Measurements from ENCODE around the gene NKAIN4.

NKAIN4 gene

DNA sequence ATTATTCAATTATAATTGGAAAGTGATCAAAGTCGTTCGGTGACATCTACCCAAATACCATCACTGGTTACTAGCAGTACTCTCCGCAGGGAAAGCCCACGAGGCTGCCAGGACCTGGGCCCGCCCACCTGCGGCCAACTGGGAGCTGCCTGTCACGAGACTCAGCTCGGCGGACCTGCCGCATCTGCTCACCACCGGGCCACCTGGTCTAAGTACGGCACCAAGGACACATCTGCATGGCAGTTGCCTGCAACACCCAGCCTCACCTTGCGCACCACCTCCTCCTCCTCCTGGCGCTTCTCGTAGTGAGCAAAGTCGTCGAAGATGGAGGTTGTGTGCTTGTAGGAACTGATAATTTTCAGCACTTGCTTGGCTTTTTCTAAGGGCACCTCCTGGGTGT lies 52.2 kb downstream of the NKAIN4 start:
- Histone ChIP-seq H3K4me3 (ENCODE audit: low read length) (no peak overlapping the region), H3K27me3 (ENCODE audit: control insufficient read depth, insufficient read depth, low read length) (no peaks in the 10 kb centered on the region), H3K36me3 (ENCODE audit: control insufficient read depth, insufficient read depth, low read length) (peaks cover 13% of the 10 kb centered on the region), H3K9me3 (ENCODE audit: control insufficient read depth, low read length) (no peaks in the 10 kb centered on the region), H3K9ac (ENCODE audit: low read length) (no peak overlapping the region), H3K4me1 (ENCODE audit: control insufficient read depth, insufficient read depth, low read length) (no peaks in the 10 kb centered on the region)

DNA sequence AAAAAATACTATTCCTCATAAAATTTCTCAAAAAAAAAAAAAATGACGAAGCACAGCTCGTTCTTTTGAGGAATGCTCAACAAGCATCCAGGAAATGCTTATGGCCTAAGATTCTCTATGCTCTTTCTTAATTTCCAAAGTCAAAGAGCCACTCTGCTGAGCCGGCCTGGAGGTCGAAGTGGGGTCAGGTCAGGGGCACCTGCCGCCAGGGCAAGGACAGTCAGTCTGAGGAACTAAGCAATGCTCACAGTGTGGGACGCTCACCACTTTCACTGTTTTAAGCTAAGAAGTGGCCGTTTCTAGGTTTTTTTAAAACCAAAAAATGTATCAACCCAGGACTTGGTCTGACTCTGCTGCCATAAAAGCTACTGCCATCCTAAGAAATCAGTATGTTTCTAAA lies 55.7 kb downstream of the NKAIN4 start:
- Histone ChIP-seq H3K4me1 (ENCODE audit: control insufficient read depth, insufficient read depth, low read length) (no peaks in the 10 kb centered on the region), H3K27me3 (ENCODE audit: control insufficient read depth, insufficient read depth, low read length) (no peaks in the 10 kb centered on the region), H3K9me3 (ENCODE audit: control insufficient read depth, low read length) (no peaks in the 10 kb centered on the region), H3K36me3 (ENCODE audit: control insufficient read depth, insufficient read depth, low read length) (peaks cover 3% of the 10 kb centered on the region), H3K9ac (ENCODE audit: low read length) (no peak overlapping the region), H3K4me3 (ENCODE audit: low read length) (no peak overlapping the region)

DNA sequence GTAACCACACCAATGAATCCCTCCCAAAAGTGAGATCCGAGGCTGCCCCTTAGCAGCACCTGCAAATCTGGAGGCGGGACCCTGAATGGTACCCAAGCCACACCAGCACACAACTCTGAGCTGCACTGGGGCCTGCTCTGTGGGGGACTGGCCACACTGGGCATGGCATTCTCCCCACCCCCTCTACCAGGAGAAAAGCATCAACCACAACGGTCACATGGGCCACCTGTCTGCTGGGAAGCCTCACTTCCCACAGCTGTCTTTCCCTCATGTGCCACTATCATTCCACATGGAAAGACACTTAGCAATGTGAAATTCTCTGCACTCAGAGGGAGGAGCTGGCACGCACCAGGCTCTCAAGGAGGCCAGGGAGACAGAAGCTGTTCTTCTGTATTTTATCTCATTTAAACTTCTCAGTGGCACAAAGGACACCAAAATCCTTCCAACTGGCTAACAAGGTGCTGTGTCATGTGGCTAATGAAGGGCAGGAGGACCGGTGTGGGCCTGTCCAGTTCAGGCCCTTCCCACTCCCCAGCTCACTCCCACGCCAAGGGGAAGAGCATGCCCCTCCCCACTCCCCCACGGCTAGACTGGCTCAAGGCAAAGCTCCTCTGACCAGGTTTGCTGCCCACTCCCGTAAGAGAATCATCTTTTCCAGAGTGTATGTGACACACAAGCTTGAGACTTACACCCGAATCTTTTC lies 57.3 kb downstream of the NKAIN4 start:
- no peak overlapping the region for H3K9ac ChIP-seq (ENCODE audit: low read length)
- H3K27me3 ChIP-seq (ENCODE audit: control insufficient read depth, insufficient read depth, low read length), result no peaks in the 10 kb centered on the region
- no peaks in the 10 kb centered on the region for H3K36me3 ChIP-seq (ENCODE audit: control insufficient read depth, insufficient read depth, low read length)

DNA sequence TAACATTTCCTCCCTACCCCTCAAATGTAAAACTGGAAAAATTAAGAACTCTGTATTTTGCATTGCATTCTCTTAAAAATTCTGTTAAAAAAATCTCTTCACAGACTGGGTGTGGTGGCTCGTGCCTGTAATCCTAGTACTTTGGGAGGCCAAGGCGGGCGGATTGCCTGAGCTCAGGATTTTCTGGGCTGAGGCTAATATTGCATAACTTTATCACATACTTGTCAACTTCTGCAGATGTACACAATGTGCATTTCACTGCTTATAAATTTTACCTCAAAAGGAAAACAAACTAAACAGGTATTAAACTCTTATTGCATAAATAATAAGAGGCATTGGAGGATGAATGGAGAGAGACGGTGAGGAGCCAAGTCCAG lies 59.5 kb downstream of the NKAIN4 start:
- Histone ChIP-seq H3K4me3 (ENCODE audit: low read length) (no peak overlapping the region), H3K4me1 (ENCODE audit: control insufficient read depth, insufficient read depth, low read length) (peaks cover 4% of the 10 kb centered on the region), H3K9me3 (ENCODE audit: control insufficient read depth, low read length) (no peaks in the 10 kb centered on the region), H3K9ac (ENCODE audit: low read length) (no peak overlapping the region), H3K36me3 (ENCODE audit: control insufficient read depth, insufficient read depth, low read length) (no peaks in the 10 kb centered on the region), H3K27me3 (ENCODE audit: control insufficient read depth, insufficient read depth, low read length) (no peaks in the 10 kb centered on the region)

More for the DNA sequence above, 57.3 kb downstream of the NKAIN4 start:
- Histone ChIP-seq H3K4me3 (ENCODE audit: low read length) (no peak overlapping the region), H3K4me1 (ENCODE audit: control insufficient read depth, insufficient read depth, low read length) (no peaks in the 10 kb centered on the region), H3K9me3 (ENCODE audit: control insufficient read depth, low read length) (no peaks in the 10 kb centered on the region)

DNA sequence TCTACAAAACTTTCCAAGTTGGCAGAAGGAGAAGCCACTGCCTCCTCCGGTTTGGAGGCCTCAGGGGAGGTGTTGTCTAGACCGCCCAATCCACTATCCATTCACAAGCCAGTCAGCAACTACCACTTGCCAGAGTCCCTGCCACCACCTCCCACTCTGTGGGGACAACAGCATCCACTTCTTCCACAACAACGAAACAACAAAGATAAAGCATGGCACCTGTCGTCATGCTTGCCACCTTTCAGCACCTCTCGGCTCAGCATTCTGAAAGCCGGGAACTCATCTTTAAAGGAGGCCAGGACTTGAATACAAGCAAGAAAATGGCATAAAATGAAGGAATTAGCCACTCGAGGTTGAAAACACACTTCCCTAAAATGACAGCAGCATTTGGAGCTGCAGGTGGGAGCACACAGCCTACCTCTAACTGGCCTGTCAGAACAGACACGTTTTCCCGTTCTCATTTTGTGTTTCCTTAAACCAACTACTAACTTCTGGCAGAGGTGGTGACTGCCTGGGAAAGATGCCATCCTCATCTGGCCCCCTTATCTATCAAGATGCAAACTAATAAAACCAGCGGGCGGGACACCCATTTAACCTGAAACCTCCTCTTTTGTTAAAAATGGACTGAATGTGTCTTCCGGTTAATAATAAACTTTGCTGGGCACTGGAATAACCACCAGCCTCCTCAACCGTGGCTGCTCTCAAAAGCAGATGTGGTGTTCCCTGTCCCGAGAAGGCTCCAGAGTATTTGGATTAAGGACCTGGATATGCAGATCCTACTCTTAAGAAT lies 60.1 kb downstream of the NKAIN4 start:
- H3K4me1 ChIP-seq (ENCODE audit: control insufficient read depth, insufficient read depth, low read length), result peaks cover 4% of the 10 kb centered on the region
- H3K36me3 ChIP-seq (ENCODE audit: control insufficient read depth, insufficient read depth, low read length), result no peaks in the 10 kb centered on the region
- no peak overlapping the region for H3K4me3 ChIP-seq (ENCODE audit: low read length)
- no peaks in the 10 kb centered on the region for H3K9me3 ChIP-seq (ENCODE audit: control insufficient read depth, low read length)
- H3K9ac ChIP-seq (ENCODE audit: low read length), result no peak overlapping the region
- H3K27me3 ChIP-seq (ENCODE audit: control insufficient read depth, insufficient read depth, low read length), result no peaks in the 10 kb centered on the region

DNA sequence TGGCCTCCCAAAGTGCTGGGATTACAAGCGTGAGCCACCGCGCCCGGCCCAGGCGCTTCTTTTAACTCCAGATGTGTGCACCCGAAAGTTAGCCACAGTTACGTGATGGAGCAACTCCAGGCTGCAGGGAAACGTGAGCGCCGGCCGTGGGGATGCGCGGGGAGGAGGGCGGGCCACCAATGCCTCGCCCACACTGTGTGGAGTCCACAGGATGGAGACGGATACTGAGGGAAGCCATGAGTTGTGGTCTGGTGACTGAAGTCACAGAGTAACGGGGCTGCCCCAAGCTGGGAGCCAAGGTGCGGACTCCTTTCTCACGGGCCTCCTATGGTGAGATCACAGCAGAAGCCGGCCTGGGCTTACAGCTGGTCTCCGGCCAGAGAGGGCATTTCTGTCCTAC lies 61.5 kb downstream of the NKAIN4 start:
- Histone ChIP-seq H3K9ac (ENCODE audit: low read length) (no peak overlapping the region), H3K27me3 (ENCODE audit: control insufficient read depth, insufficient read depth, low read length) (no peaks in the 10 kb centered on the region), H3K9me3 (ENCODE audit: control insufficient read depth, low read length) (no peaks in the 10 kb centered on the region), H3K36me3 (ENCODE audit: control insufficient read depth, insufficient read depth, low read length) (no peaks in the 10 kb centered on the region), H3K4me1 (ENCODE audit: control insufficient read depth, insufficient read depth, low read length) (peaks cover 4% of the 10 kb centered on the region), H3K4me3 (ENCODE audit: low read length) (no peak overlapping the region)

DNA sequence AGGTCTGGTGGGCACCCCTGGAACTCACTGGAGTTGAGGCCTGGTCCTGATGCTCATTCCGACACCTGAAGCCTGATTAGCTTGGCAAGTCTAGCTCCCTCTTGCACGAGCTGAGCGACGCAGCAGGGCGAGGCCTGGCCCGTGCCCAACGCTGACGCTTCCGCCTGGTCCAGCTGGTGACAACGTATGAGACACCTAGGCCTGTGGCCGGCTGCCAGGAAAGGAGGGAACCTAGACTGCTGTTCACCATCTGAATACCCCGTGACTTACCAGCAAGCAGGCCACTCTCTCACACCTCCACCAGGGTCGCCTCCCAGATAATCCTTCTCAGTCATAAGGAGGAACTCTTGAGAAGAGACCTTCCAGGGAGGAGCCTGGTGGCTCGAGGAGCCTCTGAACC lies 62.9 kb downstream of the NKAIN4 start:
- Histone ChIP-seq H3K9me3 (ENCODE audit: control insufficient read depth, low read length) (no peaks in the 10 kb centered on the region), H3K9ac (ENCODE audit: low read length) (no peak overlapping the region), H3K36me3 (ENCODE audit: control insufficient read depth, insufficient read depth, low read length) (no peaks in the 10 kb centered on the region), H3K4me1 (ENCODE audit: control insufficient read depth, insufficient read depth, low read length) (peaks cover 13% of the 10 kb centered on the region), H3K27me3 (ENCODE audit: control insufficient read depth, insufficient read depth, low read length) (no peaks in the 10 kb centered on the region), H3K4me3 (ENCODE audit: low read length) (no peak overlapping the region)

DNA sequence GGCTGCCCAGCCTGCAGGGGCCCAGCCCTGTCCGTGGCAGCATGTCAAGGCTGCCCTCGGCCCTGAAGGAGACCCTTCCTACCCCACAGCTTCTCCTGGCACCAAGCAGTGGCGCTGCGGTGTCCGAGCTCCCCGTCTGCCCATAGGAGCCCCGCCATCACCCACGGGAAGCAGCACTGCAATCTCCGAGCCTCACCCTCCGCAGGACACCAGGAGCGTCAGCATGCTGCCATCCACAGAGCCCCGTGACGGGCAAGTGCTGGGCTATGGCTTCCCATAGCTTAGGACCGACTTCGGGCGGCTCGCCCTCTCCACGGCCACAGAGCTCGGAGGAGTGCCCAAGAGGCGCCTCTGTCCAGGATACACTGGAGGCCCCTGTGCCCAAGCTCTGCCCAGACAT lies 63.4 kb downstream of the NKAIN4 start:
- Histone ChIP-seq H3K27me3 (ENCODE audit: control insufficient read depth, insufficient read depth, low read length) (no peaks in the 10 kb centered on the region), H3K4me3 (ENCODE audit: low read length) (no peak overlapping the region), H3K9me3 (ENCODE audit: control insufficient read depth, low read length) (no peaks in the 10 kb centered on the region), H3K4me1 (ENCODE audit: control insufficient read depth, insufficient read depth, low read length) (peaks cover 15% of the 10 kb centered on the region), H3K36me3 (ENCODE audit: control insufficient read depth, insufficient read depth, low read length) (no peaks in the 10 kb centered on the region), H3K9ac (ENCODE audit: low read length) (no peak overlapping the region)

All from mucosa of stomach (tissue), 1 donor.